Measurements from ENCODE around the gene DPP10.

The DPP10 gene

GRCh38 chr2:115277366-115277765, 834.9 kb downstream of the DPP10 start:
- no peaks in the 10 kb centered on the region for H3K36me3 ChIP-seq (ENCODE audit: control insufficient read depth in 2 of 2, insufficient read depth in 1 of 2, low read length in 2 of 2)
- no peaks in the 10 kb centered on the region for H3K9me3 ChIP-seq (ENCODE audit: control insufficient read depth, insufficient read depth, low read depth, low read length)
- H3K4me1 ChIP-seq (ENCODE audit: control insufficient read depth, insufficient read depth, low read length), result no peaks in the 10 kb centered on the region
- CTCF ChIA-PET, result no interaction called here
- no peak for TF ChIP-seq ZNF513 (tag by site-specific recombination; IDR thresholded peaks at IDR 0.05)
- no peak overlapping the region for H3K27ac ChIP-seq (ENCODE audit: extremely low read depth, low read depth, low read length)
- POLR2A ChIA-PET, result no interaction called here
- no peak overlapping the region for H3K4me3 ChIP-seq (ENCODE audit: low read depth, low read length)

- no peak overlapping the region for H3K27ac ChIP-seq (ENCODE audit: extremely low read depth, low read depth, low read length)
- no peaks in the 10 kb centered on the region for H3K36me3 ChIP-seq (ENCODE audit: control insufficient read depth in 2 of 2, insufficient read depth in 1 of 2, low read length in 2 of 2)
- no peak for TF ChIP-seq ZNF529 (tag by site-specific recombination; IDR thresholded peaks at IDR 0.05; ENCODE audit: insufficient replicate concordance)
- TF ChIP-seq ZFP41 (tag by site-specific recombination; IDR thresholded peaks at IDR 0.05; ENCODE audit: borderline replicate concordance), result no peak
- TF ChIP-seq ZSCAN18 (tag by site-specific recombination; IDR thresholded peaks at IDR 0.05), result no peak
- TF ChIP-seq OSR2 (tag by site-specific recombination; IDR thresholded peaks at IDR 0.05), result no peak
- ChIA-PET CTCF (interaction anchor here (0.6 kb wide), 2 partner anchors 9 to 122 kb away, joined by 3 to 4 read pairs; no protein-coding TSS in a partner anchor), POLR2A (no interaction called here)
- H3K4me3 ChIP-seq (ENCODE audit: low read depth, low read length), result no peak overlapping the region
- H3K9me3 ChIP-seq (ENCODE audit: control insufficient read depth, insufficient read depth, low read depth, low read length), result no peaks in the 10 kb centered on the region
- H3K4me1 ChIP-seq (ENCODE audit: control insufficient read depth, insufficient read depth, low read length), result no peaks in the 10 kb centered on the region
Measured at GRCh38 chr2:115285416-115285815, 843.0 kb downstream of the DPP10 start.

GRCh38 chr2:115290478-115290877, 848.0 kb downstream of the DPP10 start:
- ChIA-PET CTCF (interaction anchor here (0.6 kb wide), 1 partner anchor 1709 kb away, joined by 3 read pairs; no protein-coding TSS in a partner anchor), POLR2A (no interaction called here)
- TF ChIP-seq ZNF404 (tag by site-specific recombination; IDR thresholded peaks at IDR 0.05) (no peak), ELK4 (IDR thresholded peaks at IDR 0.05; ENCODE audit: borderline replicate concordance, low read depth, low read length) (no peak), ZNF426 (tag by site-specific recombination; IDR thresholded peaks at IDR 0.05) (no peak), BCL11B (tag by site-specific recombination; IDR thresholded peaks at IDR 0.05; ENCODE audit: low read depth) (no peak), PRDM6 (tag by site-specific recombination; IDR thresholded peaks at IDR 0.05) (no peak), ZNF341 (tag by site-specific recombination; IDR thresholded peaks at IDR 0.05; ENCODE audit: low read depth) (no peak), ZNF473 (tag by site-specific recombination; IDR thresholded peaks at IDR 0.05) (no peak), CTCF (tag by site-specific recombination; IDR thresholded peaks at IDR 0.05) (no peak), ZNF521 (tag by site-specific recombination; IDR thresholded peaks at IDR 0.05) (no peak), ZNF350 (tag by site-specific recombination; IDR thresholded peaks at IDR 0.05) (no peak), ZNF777 (tag by site-specific recombination; IDR thresholded peaks at IDR 0.05; ENCODE audit: borderline replicate concordance) (no peak)

More at GRCh38 chr2:115290478-115290877, 848.0 kb downstream of the DPP10 start:
- Histone ChIP-seq H3K9me3 (ENCODE audit: control insufficient read depth, insufficient read depth, low read depth, low read length) (no peaks in the 10 kb centered on the region), H3K36me3 (ENCODE audit: control insufficient read depth in 2 of 2, insufficient read depth in 1 of 2, low read length in 2 of 2) (no peaks in the 10 kb centered on the region), H3K4me1 (ENCODE audit: control insufficient read depth, insufficient read depth, low read length) (no peaks in the 10 kb centered on the region), H3K27ac (ENCODE audit: extremely low read depth, low read depth, low read length) (no peak overlapping the region), H3K4me3 (ENCODE audit: low read depth, low read length) (no peak overlapping the region)
